Stimulated activated CD4-positive, alpha-beta T cell treated with anti-CD3 and anti-CD28 coated beads, Interleukin-4, amount 100 ng/mL, for 1 hour (primary cell): ENCODE measurements around the gene ETF1.
"Not testable (repeated sequence)": the region's sequence is repeated elsewhere in the genome, so short reads cannot be mapped to it uniquely, and the experiment has no call there.

ENCODE experiments used
- DNase-seq: peaks from one replicate; pipeline ENCODE4 v3.0.0-alpha.2; 2020

ETF1 gene

GRCh38 chr5:138527170-138527569 lies 15.9 kb downstream of the ETF1 start:
- DNase-seq: no peak

- no peak for DNase-seq
Measured at GRCh38 chr5:138523406-138523805, 19.6 kb downstream of the ETF1 start.

- no peak for DNase-seq
Measured at GRCh38 chr5:138520971-138521370, 22.1 kb downstream of the ETF1 start.

GRCh38 chr5:138517437-138517836 lies 25.6 kb downstream of the ETF1 start:
- no peak for DNase-seq

GRCh38 chr5:138515556-138516245 lies 27.3 kb downstream of the ETF1 start:
- no peak for DNase-seq

GRCh38 chr5:138514021-138514420 lies 29.0 kb downstream of the ETF1 start:
- DNase-seq: no peak

- DNase-seq: no peak
Measured at GRCh38 chr5:138508958-138509357, 34.1 kb downstream of the ETF1 start.

- not testable (repeated sequence) for DNase-seq
Measured at GRCh38 chr5:138507485-138507884, 35.6 kb downstream of the ETF1 start.

- DNase-seq: no peak
Measured at GRCh38 chr5:138506370-138507306, 36.4 kb downstream of the ETF1 start.

- DNase-seq: no peak
Measured at GRCh38 chr5:138504799-138505198, 38.2 kb downstream of the ETF1 start.

- DNase-seq: no peak
Measured at GRCh38 chr5:138503487-138504270, 39.4 kb downstream of the ETF1 start.

- DNase-seq: no peak
Measured at GRCh38 chr5:138502521-138502920, 40.5 kb downstream of the ETF1 start.

GRCh38 chr5:138502121-138502520 lies 40.9 kb downstream of the ETF1 start:
- no peak for DNase-seq

- DNase-seq: no peak
Measured at GRCh38 chr5:138498376-138498775, 44.7 kb downstream of the ETF1 start.

- no peak for DNase-seq
Measured at GRCh38 chr5:138495351-138495750, 47.7 kb downstream of the ETF1 start.

GRCh38 chr5:138492560-138493045 lies 50.4 kb downstream of the ETF1 start:
- no peak for DNase-seq

- peak; percentile 83 for DNase-seq
Measured at GRCh38 chr5:138491669-138492559, 51.1 kb downstream of the ETF1 start.

GRCh38 chr5:138491284-138491648 lies 51.8 kb downstream of the ETF1 start:
- no peak for DNase-seq

- no peak for DNase-seq
Measured at GRCh38 chr5:138490648-138491283, 52.3 kb downstream of the ETF1 start.

- DNase-seq: no peak
Measured at GRCh38 chr5:138489683-138490061, 53.4 kb downstream of the ETF1 start.

- no peak for DNase-seq
Measured at GRCh38 chr5:138488481-138488945, 54.5 kb downstream of the ETF1 start.

GRCh38 chr5:138482638-138483037 lies 60.4 kb downstream of the ETF1 start:
- DNase-seq: no peak
